Activated T-cell treated with anti-CD3 and anti-CD28 coated beads, Interleukin-2, amount 50 U/mL, for 4 hours (primary cell): ENCODE data around the gene ALDH3B1. TPM values are rescaled to one million over a fixed set of nuclear protein-coding genes. Genes with fewer than 3 reads are reported as not detected.

Source experiments
- ATAC-seq, 2 donors: fragments of 200-7000 bp; cut with Tn5 transposase; one replicate each; pipeline ENCODE4 v1.10.0; 2021
- DNase-seq: peaks from one replicate; pipeline ENCODE4 v3.0.0-alpha.2; 2020
- H3K27me3 Mint-ChIP-seq: one replicate; pipeline ENCODE4 v1.8.0; 2021; ENCODE audit warnings: low read depth, mixed read lengths
- H3K36me3 Mint-ChIP-seq: one replicate; pipeline ENCODE4 v1.8.0; 2022; ENCODE audit warnings: mixed read lengths; ENCODE audit not compliant: insufficient read depth
- H3K4me1 Mint-ChIP-seq: one replicate; pipeline ENCODE4 v1.8.0; 2021; ENCODE audit warnings: low read depth, mixed read lengths
- H3K4me3 Mint-ChIP-seq: one replicate; pipeline ENCODE4 v1.8.0; 2021; ENCODE audit warnings: mild to moderate bottlenecking, moderate library complexity, mixed read lengths
- H3K9me3 Mint-ChIP-seq: one replicate; pipeline ENCODE4 v1.8.0; 2021; ENCODE audit warnings: mixed read lengths
- total RNA-seq, 3 donors: library from RNA; stranded (reverse); gene quantifications; one replicate each; pipeline ENCODE4 v1.2.1, GENCODE V29; 2021

The ALDH3B1 gene
- total RNA-seq, 3 donors from 2014 or later = 0.08 to 0.15 TPM; not detected in 1

DNA sequence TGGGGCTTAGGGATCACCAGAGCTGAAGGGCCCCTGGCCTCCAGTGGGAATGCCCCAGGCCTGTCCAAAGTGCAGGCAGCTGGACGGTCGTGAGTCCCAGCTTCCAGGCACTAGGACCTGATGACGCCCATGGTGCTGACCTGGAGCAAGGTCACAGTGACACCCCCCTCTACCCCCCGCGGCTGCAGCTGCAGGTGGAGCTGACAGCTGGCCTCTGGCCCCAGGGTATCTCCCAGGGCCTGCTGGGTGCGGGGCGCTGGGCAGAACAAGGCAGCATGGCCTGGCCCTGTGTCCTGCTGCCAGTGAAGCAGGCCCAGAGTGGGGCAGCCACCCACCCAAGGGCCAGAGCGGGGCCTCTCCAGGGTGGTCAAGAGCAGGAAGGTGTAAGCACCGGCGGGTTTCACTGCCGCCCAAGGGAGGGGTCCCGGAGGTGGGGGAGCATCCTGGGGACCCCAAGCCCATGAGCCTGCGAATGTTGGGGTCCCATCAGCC, 28.1 kb downstream of the ALDH3B1 start:
- peaks cover 2% of the 10 kb centered on the region for H3K36me3 Mint-ChIP-seq
- H3K9me3 Mint-ChIP-seq = no peaks in the 10 kb centered on the region
- H3K4me1 Mint-ChIP-seq = peaks cover 26% of the 10 kb centered on the region
- no peaks in the 10 kb centered on the region for H3K27me3 Mint-ChIP-seq
- DNase-seq (no peak), ATAC-seq (no peak)
- H3K4me3 Mint-ChIP-seq = peak overlapping the region; percentile 87

GRCh38 chr11:68038718-68039525, 28.8 kb downstream of the ALDH3B1 start, which contains the start of gene TCIRG1:
TSS of gene TCIRG1 (plus strand) at chr11:68039025. CDS start at chr11:68041272, 2,247 bp downstream.
- peaks cover under 1% of the 10 kb centered on the region for H3K36me3 Mint-ChIP-seq

GRCh38 chr11:68039526-68040086, 29.5 kb downstream of the ALDH3B1 start:
- no peaks in the 10 kb centered on the region for H3K9me3 Mint-ChIP-seq
- no peak for DNase-seq
- ATAC-seq = peak; percentile 3 to 6
- no peaks in the 10 kb centered on the region for H3K36me3 Mint-ChIP-seq
- peak overlapping the region; percentile 87 for H3K4me3 Mint-ChIP-seq
- peaks cover 26% of the 10 kb centered on the region for H3K4me1 Mint-ChIP-seq
- H3K27me3 Mint-ChIP-seq = no peaks in the 10 kb centered on the region

More at GRCh38 chr11:68038718-68039525, 28.8 kb downstream of the ALDH3B1 start, which contains the start of gene TCIRG1:
- Mint-ChIP-seq H3K4me3 (peak within 1 kb of the TSS; percentile 87), H3K4me1 (peaks cover 26% of the 10 kb centered on the region), H3K9me3 (no peaks in the 10 kb centered on the region), H3K27me3 (no peaks in the 10 kb centered on the region)
- DNase-seq (peak; percentile 49), ATAC-seq (peak; percentile 73 to 77)

- Mint-ChIP-seq H3K4me3 (peak overlapping the region; percentile 87), H3K36me3 (no peaks in the 10 kb centered on the region)
Observed at GRCh38 chr11:68040101-68040956, 30.2 kb downstream of the ALDH3B1 start.

DNA sequence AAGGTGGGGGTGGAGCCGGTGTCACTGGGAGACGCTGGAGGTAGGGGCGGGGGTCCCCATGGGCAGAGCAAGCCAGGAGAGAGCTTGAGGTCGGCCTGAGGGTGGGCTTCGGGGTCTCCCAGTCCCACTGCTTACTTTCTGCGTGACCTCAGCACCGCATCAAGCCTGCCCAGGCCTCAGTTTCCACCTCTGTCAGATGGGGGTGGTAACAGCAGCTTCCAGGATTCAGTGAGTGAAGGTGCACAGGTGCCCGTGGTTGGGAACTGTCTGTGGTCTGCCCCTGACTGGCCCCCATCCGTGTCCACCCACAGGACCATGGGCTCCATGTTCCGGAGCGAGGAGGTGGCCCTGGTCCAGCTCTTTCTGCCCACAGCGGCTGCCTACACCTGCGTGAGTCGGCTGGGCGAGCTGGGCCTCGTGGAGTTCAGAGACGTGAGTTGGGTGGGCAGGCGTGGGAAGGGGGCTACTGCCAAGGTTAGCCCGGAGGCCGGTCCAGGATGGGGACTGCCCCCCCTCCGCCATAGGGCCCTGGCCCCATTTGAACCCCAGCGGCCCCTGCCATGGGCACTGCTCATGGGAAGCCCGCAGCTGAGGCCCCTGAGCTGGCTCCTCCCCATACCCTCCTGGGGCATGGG, 30.9 kb downstream of the ALDH3B1 start:
- no peaks in the 10 kb centered on the region for H3K36me3 Mint-ChIP-seq
- H3K4me1 Mint-ChIP-seq = peaks cover 24% of the 10 kb centered on the region
- H3K4me3 Mint-ChIP-seq = peak overlapping the region; percentile 87
- H3K27me3 Mint-ChIP-seq = no peaks in the 10 kb centered on the region
- ATAC-seq (no peak), DNase-seq (no peak)
- H3K9me3 Mint-ChIP-seq = no peaks in the 10 kb centered on the region

More at GRCh38 chr11:68040101-68040956, 30.2 kb downstream of the ALDH3B1 start:
- ATAC-seq (peak; percentile 49 to 55), DNase-seq (peak; percentile 41)
- H3K9me3 Mint-ChIP-seq = no peaks in the 10 kb centered on the region
- H3K4me1 Mint-ChIP-seq = peaks cover 25% of the 10 kb centered on the region
- no peaks in the 10 kb centered on the region for H3K27me3 Mint-ChIP-seq

- H3K36me3 Mint-ChIP-seq = no peaks in the 10 kb centered on the region
- H3K27me3 Mint-ChIP-seq = no peaks in the 10 kb centered on the region
- peaks cover 19% of the 10 kb centered on the region for H3K4me1 Mint-ChIP-seq
- H3K4me3 Mint-ChIP-seq = peak overlapping the region; percentile 31
- no peaks in the 10 kb centered on the region for H3K9me3 Mint-ChIP-seq
- ATAC-seq = no peak
- DNase-seq = no peak
Observed at GRCh38 chr11:68041617-68042218, 31.6 kb downstream of the ALDH3B1 start.

GRCh38 chr11:68042219-68043028, 32.3 kb downstream of the ALDH3B1 start:
- peaks cover 12% of the 10 kb centered on the region for H3K4me1 Mint-ChIP-seq

DNA sequence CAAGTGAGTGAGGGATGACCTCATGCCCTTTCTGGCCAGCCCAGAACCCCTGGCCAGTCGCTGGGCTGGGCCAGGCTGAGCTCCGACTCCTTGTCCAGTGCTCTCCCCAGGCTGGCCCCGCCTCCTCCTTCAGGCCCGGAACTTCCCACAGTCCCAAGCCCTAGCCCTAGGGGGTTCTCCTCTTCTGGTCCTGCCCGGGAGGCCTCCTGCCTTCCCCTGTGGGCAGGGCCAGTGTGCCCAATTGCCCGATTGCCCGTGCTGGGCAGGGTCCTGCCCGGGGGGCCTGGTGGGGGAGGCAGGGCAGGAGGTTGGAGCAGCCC, 32.9 kb downstream of the ALDH3B1 start:
- DNase-seq (no peak), ATAC-seq (no peak)
- no peaks in the 10 kb centered on the region for H3K27me3 Mint-ChIP-seq
- no peaks in the 10 kb centered on the region for H3K36me3 Mint-ChIP-seq
- H3K4me3 Mint-ChIP-seq = no peak overlapping the region
- peaks cover 9% of the 10 kb centered on the region for H3K4me1 Mint-ChIP-seq
- H3K9me3 Mint-ChIP-seq = no peaks in the 10 kb centered on the region

More at GRCh38 chr11:68042219-68043028, 32.3 kb downstream of the ALDH3B1 start:
- DNase-seq (no peak), ATAC-seq (no peak)
- Mint-ChIP-seq H3K36me3 (no peaks in the 10 kb centered on the region), H3K4me3 (no peak overlapping the region), H3K27me3 (no peaks in the 10 kb centered on the region), H3K9me3 (no peaks in the 10 kb centered on the region)

- DNase-seq = no peak
- H3K27me3 Mint-ChIP-seq = no peaks in the 10 kb centered on the region
- no peak overlapping the region for H3K4me3 Mint-ChIP-seq
- H3K36me3 Mint-ChIP-seq = no peaks in the 10 kb centered on the region
- no peaks in the 10 kb centered on the region for H3K9me3 Mint-ChIP-seq
- peaks cover 9% of the 10 kb centered on the region for H3K4me1 Mint-ChIP-seq
- ATAC-seq = no peak
Observed at GRCh38 chr11:68043349-68044144, 33.4 kb downstream of the ALDH3B1 start.

DNA sequence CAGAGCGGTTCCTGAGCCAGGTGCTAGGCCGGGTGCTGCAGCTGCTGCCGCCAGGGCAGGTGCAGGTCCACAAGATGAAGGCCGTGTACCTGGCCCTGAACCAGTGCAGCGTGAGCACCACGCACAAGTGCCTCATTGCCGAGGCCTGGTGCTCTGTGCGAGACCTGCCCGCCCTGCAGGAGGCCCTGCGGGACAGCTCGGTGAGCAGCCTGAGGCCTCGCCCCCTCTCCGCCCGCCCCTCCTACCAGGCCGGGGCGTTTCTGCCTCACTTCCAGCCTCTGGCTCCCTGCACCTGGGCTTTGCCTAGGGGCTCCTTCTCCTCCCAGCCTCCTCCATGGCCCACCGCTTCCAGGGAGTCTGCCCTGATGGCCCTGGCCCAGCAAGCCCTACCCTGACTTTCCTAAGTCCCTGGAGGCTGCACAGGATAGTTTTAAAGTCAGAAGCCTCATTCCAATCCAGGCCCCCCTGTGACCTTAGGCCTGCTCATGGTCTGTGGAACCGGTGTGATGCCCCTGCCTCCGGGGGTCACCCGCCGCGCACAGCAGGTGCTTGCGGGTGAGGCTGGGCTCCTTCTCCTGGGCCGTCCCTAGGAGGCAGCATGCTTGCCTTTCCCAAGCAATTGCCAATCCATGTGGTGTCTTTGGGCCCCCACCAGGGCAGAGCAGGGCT, 34.2 kb downstream of the ALDH3B1 start:
- Mint-ChIP-seq H3K4me3 (no peak overlapping the region), H3K36me3 (peaks cover 7% of the 10 kb centered on the region), H3K4me1 (peaks cover 9% of the 10 kb centered on the region), H3K27me3 (no peaks in the 10 kb centered on the region), H3K9me3 (no peaks in the 10 kb centered on the region)
- DNase-seq (no peak), ATAC-seq (no peak)

- H3K27me3 Mint-ChIP-seq = no peaks in the 10 kb centered on the region
- H3K36me3 Mint-ChIP-seq = peaks cover 7% of the 10 kb centered on the region
- no peak overlapping the region for H3K4me3 Mint-ChIP-seq
- H3K4me1 Mint-ChIP-seq = peaks cover 6% of the 10 kb centered on the region
- no peaks in the 10 kb centered on the region for H3K9me3 Mint-ChIP-seq
- ATAC-seq = no peak
- no peak for DNase-seq
Observed at GRCh38 chr11:68044898-68045351, 34.8 kb downstream of the ALDH3B1 start.
